Activated T-helper 1 cell treated with anti-CD3 and anti-CD28 coated beads, Interleukin-2, amount 50 U/mL, for 16 hours (primary cell): ENCODE measurements around the gene UNC13A.

Source experiments
- DNase-seq, 2 donors: peaks; one replicate each; pipeline ENCODE4 v3.0.0-alpha.2; 2020; ENCODE audit warnings: low read depth in 1 of 2, low spot score in 1 of 2

UNC13A gene

GRCh38 chr19:17706750-17707181 lies 18.6 kb upstream of the UNC13A start:
- no peak for DNase-seq

GRCh38 chr19:17703824-17704463 lies 15.8 kb upstream of the UNC13A start:
- peak; percentile 59 for DNase-seq

- DNase-seq: no peak
Measured at GRCh38 chr19:17695198-17695597, 7.0 kb upstream of the UNC13A start.

- no peak for DNase-seq
Measured at GRCh38 chr19:17692566-17692965, 4.4 kb upstream of the UNC13A start.

- DNase-seq: no peak
Measured at GRCh38 chr19:17688853-17689595, 870 bp upstream of the UNC13A start.

- no peak for DNase-seq
Measured at GRCh38 chr19:17687141-17687856, 855 bp downstream of the UNC13A start.

GRCh38 chr19:17686592-17687024 lies 1.5 kb downstream of the UNC13A start:
- no peak for DNase-seq

GRCh38 chr19:17686023-17686521 lies 2.1 kb downstream of the UNC13A start:
- no peak for DNase-seq

- DNase-seq: no peak
Measured at GRCh38 chr19:17685451-17686022, 2.6 kb downstream of the UNC13A start.

GRCh38 chr19:17684256-17684655 lies 3.9 kb downstream of the UNC13A start:
- no peak for DNase-seq

- no peak for DNase-seq
Measured at GRCh38 chr19:17683078-17683477, 5.1 kb downstream of the UNC13A start.

- DNase-seq: no peak
Measured at GRCh38 chr19:17682273-17682672, 5.9 kb downstream of the UNC13A start.

GRCh38 chr19:17681505-17682125 lies 6.5 kb downstream of the UNC13A start:
- no peak for DNase-seq

GRCh38 chr19:17680230-17680722 lies 7.9 kb downstream of the UNC13A start:
- no peak for DNase-seq

- DNase-seq: no peak
Measured at GRCh38 chr19:17679526-17680229, 8.5 kb downstream of the UNC13A start.

GRCh38 chr19:17678836-17679235 lies 9.3 kb downstream of the UNC13A start:
- no peak for DNase-seq

- DNase-seq: no peak
Measured at GRCh38 chr19:17677002-17677401, 11.2 kb downstream of the UNC13A start.

GRCh38 chr19:17676295-17676694 lies 11.9 kb downstream of the UNC13A start:
- no peak for DNase-seq

- no peak for DNase-seq
Measured at GRCh38 chr19:17673937-17674799, 14.0 kb downstream of the UNC13A start.
